NCI-H1092 (cell line): ENCODE measurements around the gene SOX2.

Experiments
- DNase-seq: peaks from one replicate; lab custom pipeline; 2025; lab: John Stamatoyannopoulos, UW

The SOX2 gene

GRCh38 chr3:181722766-181723425, 11.2 kb downstream of the SOX2 start:
- DNase-seq = no peak

- no peak for DNase-seq
Observed at GRCh38 chr3:181723625-181724191, 12.0 kb downstream of the SOX2 start.

- no peak for DNase-seq
Observed at GRCh38 chr3:181724192-181724965, 12.7 kb downstream of the SOX2 start.

GRCh38 chr3:181725131-181725731, 13.5 kb downstream of the SOX2 start:
- no peak for DNase-seq

- DNase-seq = no peak
Observed at GRCh38 chr3:181725830-181726229, 14.1 kb downstream of the SOX2 start.

GRCh38 chr3:181726351-181727330, 14.9 kb downstream of the SOX2 start:
- peak; percentile 59 for DNase-seq

GRCh38 chr3:181727341-181728032, 15.8 kb downstream of the SOX2 start:
- DNase-seq = no peak

- no peak for DNase-seq
Observed at GRCh38 chr3:181728470-181729340, 17.0 kb downstream of the SOX2 start.

GRCh38 chr3:181729341-181729869, 17.7 kb downstream of the SOX2 start:
- DNase-seq = no peak

GRCh38 chr3:181730316-181730715, 18.6 kb downstream of the SOX2 start:
- no peak for DNase-seq

GRCh38 chr3:181730934-181731333, 19.2 kb downstream of the SOX2 start:
- DNase-seq = no peak

- DNase-seq = no peak
Observed at GRCh38 chr3:181735911-181736310, 24.2 kb downstream of the SOX2 start.

- DNase-seq = no peak
Observed at GRCh38 chr3:181738551-181738950, 26.8 kb downstream of the SOX2 start.

GRCh38 chr3:181739628-181740027, 27.9 kb downstream of the SOX2 start:
- DNase-seq = no peak

- no peak for DNase-seq
Observed at GRCh38 chr3:181741417-181741816, 29.7 kb downstream of the SOX2 start.

GRCh38 chr3:181752202-181752671, 40.5 kb downstream of the SOX2 start:
- no peak for DNase-seq

- DNase-seq = no peak
Observed at GRCh38 chr3:181753391-181753790, 41.7 kb downstream of the SOX2 start.

GRCh38 chr3:181755959-181756358, 44.2 kb downstream of the SOX2 start:
- no peak for DNase-seq

- DNase-seq = no peak
Observed at GRCh38 chr3:181756645-181757297, 45.0 kb downstream of the SOX2 start.
